Esophagus muscularis mucosa (tissue), 4 donors: ENCODE measurements around the gene MORN3.

Experiments
- CTCF ChIP-seq, 3 experiments: fragments of 200-600 bp in 2 of 3; fragments of 450-650 bp in 1 of 3; sonication (generic) in 2 of 3; IDR thresholded peaks; one replicate each; pipeline ENCODE4 v1.5.1; 2017 to 2019; ENCODE audit warnings: antibody characterized with exemption in 3 of 3, mild to moderate bottlenecking in 2 of 3, moderate library complexity in 1 of 3
- EP300 ChIP-seq: sonication (generic); formaldehyde crosslinking; IDR thresholded peaks from one replicate; pipeline ENCODE4 v1.6.1; 2017; ENCODE audit warnings: antibody characterized with exemption
- POLR2A ChIP-seq: fragments of 450-650 bp; IDR thresholded peaks from one replicate; pipeline ENCODE4 v1.6.1; 2017; ENCODE audit warnings: antibody characterized with exemption, moderate library complexity, mild to moderate bottlenecking, low read depth
- POLR2AphosphoS5 ChIP-seq, 2 donors: sonication (generic); formaldehyde crosslinking; IDR thresholded peaks; one replicate each; pipeline ENCODE4 v1.6.1; 2017; ENCODE audit warnings: antibody characterized with exemption in 2 of 2

- no peak for TF ChIP-seq POLR2A
- no peak for TF ChIP-seq CTCF (IDR thresholded peaks at IDR 0.05)
- TF ChIP-seq POLR2AphosphoS5 (IDR thresholded peaks at IDR 0.05), result no peak
- TF ChIP-seq EP300, result no peak
Observed at GRCh38 chr12:121676190-121676589, 6.7 kb upstream of the MORN3 start.
